ENCODE data around the gene RIN1. TPM values are rescaled to one million over a fixed set of nuclear protein-coding genes. Genes with fewer than 3 reads are reported as not detected.

The RIN1 gene
- total RNA-seq, 2 experiments from 2014 or later: 1.2 to 1.6 TPM

DNA sequence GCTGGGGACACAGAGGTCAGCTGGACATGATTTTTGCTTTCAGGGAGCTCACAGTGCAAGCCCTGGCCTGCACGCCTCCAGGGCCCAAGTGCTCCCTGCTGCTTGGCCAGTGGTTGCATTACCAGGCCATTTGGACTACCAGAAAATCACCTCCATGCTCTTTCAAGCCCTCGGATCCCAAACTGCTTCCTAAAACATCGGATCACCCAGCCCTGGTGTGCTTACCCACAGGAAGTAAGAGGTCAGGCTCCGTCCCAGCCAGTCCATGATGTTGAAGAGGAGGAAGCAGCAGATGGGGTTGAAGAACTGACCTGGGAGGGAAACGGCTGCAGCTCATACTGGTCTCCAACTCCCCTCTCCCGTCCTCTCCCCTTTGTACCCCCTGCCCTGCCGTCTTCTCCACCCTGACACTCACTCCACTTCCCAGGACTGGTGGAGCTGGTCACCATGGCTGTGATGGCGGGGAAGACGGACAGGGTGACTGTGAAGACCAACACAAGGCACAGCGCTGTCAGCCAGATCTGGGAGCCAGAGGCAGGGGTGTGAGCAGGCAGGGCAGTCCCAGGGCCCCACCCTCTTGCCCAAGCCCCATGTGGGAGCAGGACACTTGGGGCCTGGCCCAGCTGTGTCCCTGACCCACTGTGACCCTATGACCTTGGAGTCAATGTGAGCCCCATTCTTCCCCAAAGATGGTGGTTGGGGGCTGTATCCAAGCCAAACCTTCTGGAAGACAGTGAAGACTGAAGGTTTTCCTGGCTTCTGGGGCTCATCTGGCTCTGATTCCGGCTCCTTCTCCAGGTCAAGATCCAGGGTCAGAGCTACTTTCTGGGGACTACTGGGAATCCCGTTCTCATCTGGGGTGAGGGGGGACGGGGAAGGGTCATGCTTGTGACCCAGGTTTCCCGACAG lies 29.7 kb upstream of the RIN1 start:
- Histone ChIP-seq H3K36me3 (ENCODE audit: insufficient read depth, low read length) (peaks cover 8% of the 10 kb centered on the region), H3K9me3 (ENCODE audit: control insufficient read depth in 1 of 2, insufficient read depth in 1 of 2, low read length in 2 of 2) (peaks cover 0 to 3% of the 10 kb centered on the region in 2 experiments), H3K4me3 (ENCODE audit: low read length) (no peak overlapping the region), H3K27me3 (ENCODE audit: control insufficient read depth in 1 of 2, insufficient read depth in 2 of 2, low read length in 2 of 2) (no peaks in the 10 kb centered on the region), H3K27ac (ENCODE audit: low read depth in 1 of 2, low read length in 2 of 2) (no peak overlapping the region), H3K4me1 (ENCODE audit: insufficient read depth, low read length) (peaks cover 3% of the 10 kb centered on the region)
- intact Hi-C loops (cut with DNase I, micrococcal nuclease): no loop called here
- TF ChIP-seq, protein P1, sequence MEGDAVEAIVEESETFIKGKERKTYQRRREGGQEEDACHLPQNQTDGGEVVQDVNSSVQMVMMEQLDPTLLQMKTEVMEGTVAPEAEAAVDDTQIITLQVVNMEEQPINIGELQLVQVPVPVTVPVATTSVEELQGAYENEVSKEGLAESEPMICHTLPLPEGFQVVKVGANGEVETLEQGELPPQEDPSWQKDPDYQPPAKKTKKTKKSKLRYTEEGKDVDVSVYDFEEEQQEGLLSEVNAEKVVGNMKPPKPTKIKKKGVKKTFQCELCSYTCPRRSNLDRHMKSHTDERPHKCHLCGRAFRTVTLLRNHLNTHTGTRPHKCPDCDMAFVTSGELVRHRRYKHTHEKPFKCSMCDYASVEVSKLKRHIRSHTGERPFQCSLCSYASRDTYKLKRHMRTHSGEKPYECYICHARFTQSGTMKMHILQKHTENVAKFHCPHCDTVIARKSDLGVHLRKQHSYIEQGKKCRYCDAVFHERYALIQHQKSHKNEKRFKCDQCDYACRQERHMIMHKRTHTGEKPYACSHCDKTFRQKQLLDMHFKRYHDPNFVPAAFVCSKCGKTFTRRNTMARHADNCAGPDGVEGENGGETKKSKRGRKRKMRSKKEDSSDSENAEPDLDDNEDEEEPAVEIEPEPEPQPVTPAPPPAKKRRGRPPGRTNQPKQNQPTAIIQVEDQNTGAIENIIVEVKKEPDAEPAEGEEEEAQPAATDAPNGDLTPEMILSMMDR (IDR thresholded peaks at IDR 0.05): no peak
- Mint-ChIP-seq H3K4me3 (no peak overlapping the region), H3K27me3 (no peaks in the 10 kb centered on the region), H3K36me3 (ENCODE audit: low read depth) (no peaks in the 10 kb centered on the region), H3K27ac (no peak overlapping the region), H3K9me3 (no peaks in the 10 kb centered on the region), H3K4me1 (ENCODE audit: low read depth) (no peaks in the 10 kb centered on the region)
- DNase-seq (no peak), ATAC-seq (ENCODE audit: poor library complexity) (no peak)
- ChIA-PET CTCF (no interaction called here), POLR2A (interaction anchor here (0.7 to 1.4 kb wide), 2 partner anchors 18 to 54 kb away, joined by 3 to 5 read pairs; partner anchors contain the start of gene B4GAT1)

GRCh38 chr11:66365166-66365565 lies 28.9 kb upstream of the RIN1 start:
- no peaks in the 10 kb centered on the region for H3K4me1 Mint-ChIP-seq (ENCODE audit: low read depth)
- no peak for DNase-seq
- Histone ChIP-seq H3K27ac (ENCODE audit: low read depth in 1 of 2, low read length in 2 of 2) (no peak overlapping the region), H3K36me3 (ENCODE audit: insufficient read depth, low read length) (peaks cover 8% of the 10 kb centered on the region), H3K27me3 (ENCODE audit: control insufficient read depth in 1 of 2, insufficient read depth in 2 of 2, low read length in 2 of 2) (no peaks in the 10 kb centered on the region), H3K9me3 (ENCODE audit: control insufficient read depth in 1 of 2, insufficient read depth in 1 of 2, low read length in 2 of 2) (no peaks in the 10 kb centered on the region), H3K4me1 (ENCODE audit: insufficient read depth, low read length) (no peaks in the 10 kb centered on the region), H3K4me3 (ENCODE audit: low read length) (no peak overlapping the region)
- no peaks in the 10 kb centered on the region for H3K36me3 Mint-ChIP-seq (ENCODE audit: low read depth)
- no peak overlapping the region for H3K4me3 Mint-ChIP-seq
- H3K27ac Mint-ChIP-seq: no peak overlapping the region
- intact Hi-C loops (cut with DNase I, micrococcal nuclease): no loop called here
- H3K9me3 Mint-ChIP-seq: no peaks in the 10 kb centered on the region
- ChIA-PET POLR2A (interaction anchor here (0.7 kb wide), 1 partner anchor 53 kb away, joined by 3 read pairs; no protein-coding TSS in a partner anchor), CTCF (interaction anchor here (2.5 to 2.7 kb wide), 2 partner anchors 21 to 24 kb away, joined by 9 to 14 read pairs; no protein-coding TSS in a partner anchor)
- ATAC-seq (ENCODE audit: poor library complexity): no peak
- H3K27me3 Mint-ChIP-seq: no peaks in the 10 kb centered on the region
- TF ChIP-seq, protein P1 (IDR thresholded peaks at IDR 0.05): no peak

DNA sequence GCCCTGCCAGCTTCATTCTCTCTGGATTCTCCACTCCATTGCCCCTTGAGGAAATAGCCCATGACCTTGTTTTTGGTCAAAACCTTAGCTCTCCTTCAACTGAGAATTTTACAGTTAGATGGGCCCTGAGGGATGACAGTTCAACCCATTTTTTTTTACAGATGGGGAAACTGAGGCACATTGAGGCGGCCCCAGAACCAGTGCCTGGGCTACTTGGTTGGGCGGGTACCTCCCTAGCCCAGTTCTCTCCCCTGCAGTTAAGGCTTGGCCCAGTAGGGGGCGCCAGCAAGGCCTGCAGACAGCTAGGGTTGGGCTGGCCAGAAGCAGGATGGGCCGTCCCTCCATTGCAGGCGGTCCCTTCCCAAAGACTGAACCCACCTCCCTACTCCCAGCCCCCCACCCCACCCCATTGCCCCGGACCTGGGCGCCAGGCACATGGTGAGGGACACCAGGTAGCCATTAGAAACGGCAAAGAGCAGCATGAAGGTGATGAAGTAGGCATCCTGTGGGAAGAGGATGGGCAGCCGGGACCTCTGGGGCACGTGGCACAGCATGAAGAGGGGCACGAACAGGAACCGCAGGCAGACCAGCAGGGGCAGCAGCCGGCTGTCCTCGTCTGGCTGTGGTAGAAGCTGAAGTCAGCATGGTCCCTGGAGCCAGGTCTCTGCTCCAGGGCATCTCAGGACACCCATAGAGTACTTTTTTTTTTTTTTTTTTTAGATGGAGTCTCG lies 27.7 kb upstream of the RIN1 start:
- no peaks in the 10 kb centered on the region for H3K27me3 ChIP-seq (ENCODE audit: control insufficient read depth in 1 of 2, insufficient read depth in 2 of 2, low read length in 2 of 2)
- no peaks in the 10 kb centered on the region for H3K9me3 ChIP-seq (ENCODE audit: control insufficient read depth in 1 of 2, insufficient read depth in 1 of 2, low read length in 2 of 2)
- Mint-ChIP-seq H3K4me3 (no peak overlapping the region), H3K27me3 (no peaks in the 10 kb centered on the region), H3K27ac (no peak overlapping the region), H3K36me3 (ENCODE audit: low read depth) (no peaks in the 10 kb centered on the region), H3K4me1 (ENCODE audit: low read depth) (no peaks in the 10 kb centered on the region), H3K9me3 (no peaks in the 10 kb centered on the region)
- ATAC-seq (ENCODE audit: poor library complexity): peak; percentile 77
- H3K36me3 ChIP-seq (ENCODE audit: insufficient read depth, low read length): peaks cover 8% of the 10 kb centered on the region
- TF ChIP-seq, protein P1 (IDR thresholded peaks at IDR 0.05): peak; percentile 72
- peak; percentile 51 to 77 (median 60) for DNase-seq
- CTCF ChIA-PET: interaction anchor here (0.7 to 2.7 kb wide), 5 partner anchors 20 to 1731 kb away, joined by 3 to 14 read pairs (median 9); partner anchors contain the start of gene BRMS1
- intact Hi-C loops (cut with DNase I, micrococcal nuclease): no loop called here
- H3K4me1 ChIP-seq (ENCODE audit: insufficient read depth, low read length): no peaks in the 10 kb centered on the region
- POLR2A ChIA-PET: interaction anchor here (0.7 to 1.3 kb wide), 5 partner anchors 8 to 479 kb away, joined by 3 to 4 read pairs (median 3); partner anchors contain the start of gene SLC29A2
- H3K4me3 ChIP-seq (ENCODE audit: low read length): no peak overlapping the region
- H3K27ac ChIP-seq (ENCODE audit: low read depth in 1 of 2, low read length in 2 of 2): no peak overlapping the region
